Activated naive CD4-positive, alpha-beta T cell treated with anti-CD3 and anti-CD28 coated beads, Interleukin-2, amount 50 U/mL, for 72 hours (primary cell): ENCODE results near the gene ZBTB18. TPM values are rescaled to one million over a fixed set of nuclear protein-coding genes. Genes with fewer than 3 reads are reported as not detected.

Experiments
- ATAC-seq, 2 donors: fragments of 150-1000 bp; cut with Tn5 transposase; 2 replicates each; pipeline ENCODE4 v1.10.0; 2021; ENCODE audit warnings: mild to moderate bottlenecking in 2 of 2, moderate library complexity in 2 of 2
- DNase-seq, 2 donors: peaks; one replicate each; pipeline ENCODE4 v3.0.0; 2021 to 2022; ENCODE audit warnings: low spot score in 2 of 2
- H3K27ac Mint-ChIP-seq, 2 donors: one replicate each; pipeline ENCODE4 v1.8.0; 2022; ENCODE audit warnings: mild to moderate bottlenecking in 2 of 2, mixed read lengths in 2 of 2
- H3K36me3 Mint-ChIP-seq, 2 donors: one replicate each; pipeline ENCODE4 v1.8.0; 2022; ENCODE audit warnings: mixed read lengths in 2 of 2
- H3K9me3 Mint-ChIP-seq, 2 donors: one replicate each; pipeline ENCODE4 v1.8.0; 2022; ENCODE audit warnings: mixed read lengths in 2 of 2
- total RNA-seq, 2 donors: library from RNA; stranded (reverse); gene quantifications; one replicate each; pipeline ENCODE4 v1.2.3, GENCODE V29; 2022

The ZBTB18 gene
- total RNA-seq, 2 donors from 2014 or later, result 5.2 to 17.4 TPM

- DNase-seq (no peak), ATAC-seq (no peak)
- Mint-ChIP-seq H3K9me3 (peaks cover 0 to 8% of the 10 kb centered on the region in 2 donors), H3K27ac (no peak overlapping the region), H3K36me3 (no peaks in the 10 kb centered on the region)
Measured at GRCh38 chr1:244090645-244091044, 39.6 kb downstream of the ZBTB18 start.

GRCh38 chr1:244092293-244092963 lies 41.3 kb downstream of the ZBTB18 start:
- ATAC-seq (no peak), DNase-seq (no peak)
- no peaks in the 10 kb centered on the region for H3K9me3 Mint-ChIP-seq
- H3K36me3 Mint-ChIP-seq, result no peaks in the 10 kb centered on the region
- no peak overlapping the region for H3K27ac Mint-ChIP-seq

GRCh38 chr1:244092964-244093638 lies 42.0 kb downstream of the ZBTB18 start:
- Mint-ChIP-seq H3K9me3 (no peaks in the 10 kb centered on the region), H3K36me3 (no peaks in the 10 kb centered on the region), H3K27ac (no peak overlapping the region)
- DNase-seq (no peak), ATAC-seq (no peak)

GRCh38 chr1:244094880-244095528 lies 43.9 kb downstream of the ZBTB18 start:
- no peak overlapping the region for H3K27ac Mint-ChIP-seq
- H3K36me3 Mint-ChIP-seq, result no peaks in the 10 kb centered on the region
- ATAC-seq (no peak), DNase-seq (no peak)
- no peaks in the 10 kb centered on the region for H3K9me3 Mint-ChIP-seq

GRCh38 chr1:244095529-244095911 lies 44.4 kb downstream of the ZBTB18 start:
- no peaks in the 10 kb centered on the region for H3K36me3 Mint-ChIP-seq
- H3K9me3 Mint-ChIP-seq, result no peaks in the 10 kb centered on the region
- ATAC-seq (no peak), DNase-seq (no peak)
- no peak overlapping the region for H3K27ac Mint-ChIP-seq

- Mint-ChIP-seq H3K27ac (no peak overlapping the region), H3K36me3 (no peaks in the 10 kb centered on the region), H3K9me3 (no peaks in the 10 kb centered on the region)
- ATAC-seq, result no peak
- no peak for DNase-seq
Measured at GRCh38 chr1:244096066-244096610, 45.1 kb downstream of the ZBTB18 start.

GRCh38 chr1:244096691-244097090 lies 45.6 kb downstream of the ZBTB18 start:
- ATAC-seq (no peak), DNase-seq (no peak)
- Mint-ChIP-seq H3K27ac (no peak overlapping the region), H3K36me3 (no peaks in the 10 kb centered on the region), H3K9me3 (no peaks in the 10 kb centered on the region)

- ATAC-seq (no peak), DNase-seq (no peak)
- Mint-ChIP-seq H3K36me3 (no peaks in the 10 kb centered on the region), H3K9me3 (no peaks in the 10 kb centered on the region), H3K27ac (no peak overlapping the region)
Measured at GRCh38 chr1:244097523-244098405, 46.7 kb downstream of the ZBTB18 start.

GRCh38 chr1:244099258-244099930 lies 48.3 kb downstream of the ZBTB18 start:
- H3K27ac Mint-ChIP-seq, result peak overlapping the region in 1 of 2 donors; percentile 27
- no peaks in the 10 kb centered on the region for H3K9me3 Mint-ChIP-seq
- no peak for ATAC-seq
- no peaks in the 10 kb centered on the region for H3K36me3 Mint-ChIP-seq
- no peak for DNase-seq

GRCh38 chr1:244100276-244100675 lies 49.2 kb downstream of the ZBTB18 start:
- no peak for DNase-seq
- Mint-ChIP-seq H3K27ac (no peak overlapping the region), H3K36me3 (no peaks in the 10 kb centered on the region), H3K9me3 (no peaks in the 10 kb centered on the region)
- ATAC-seq, result no peak

- H3K9me3 Mint-ChIP-seq, result no peaks in the 10 kb centered on the region
- peak in 1 of 2 donors; percentile 48 for ATAC-seq
- no peaks in the 10 kb centered on the region for H3K36me3 Mint-ChIP-seq
- H3K27ac Mint-ChIP-seq, result no peak overlapping the region
- DNase-seq, result no peak
Measured at GRCh38 chr1:244100704-244101453, 49.8 kb downstream of the ZBTB18 start.

GRCh38 chr1:244102046-244102445 lies 51.0 kb downstream of the ZBTB18 start:
- H3K9me3 Mint-ChIP-seq, result no peaks in the 10 kb centered on the region
- no peak overlapping the region for H3K27ac Mint-ChIP-seq
- no peaks in the 10 kb centered on the region for H3K36me3 Mint-ChIP-seq
- ATAC-seq (no peak), DNase-seq (no peak)

- no peak overlapping the region for H3K27ac Mint-ChIP-seq
- no peaks in the 10 kb centered on the region for H3K36me3 Mint-ChIP-seq
- ATAC-seq (no peak), DNase-seq (no peak)
- no peaks in the 10 kb centered on the region for H3K9me3 Mint-ChIP-seq
Measured at GRCh38 chr1:244102468-244102867, 51.4 kb downstream of the ZBTB18 start.

GRCh38 chr1:244104309-244105060 lies 53.4 kb downstream of the ZBTB18 start:
- no peaks in the 10 kb centered on the region for H3K36me3 Mint-ChIP-seq
- ATAC-seq (no peak), DNase-seq (no peak)
- H3K9me3 Mint-ChIP-seq, result no peaks in the 10 kb centered on the region
- no peak overlapping the region for H3K27ac Mint-ChIP-seq

GRCh38 chr1:244106176-244106575 lies 55.1 kb downstream of the ZBTB18 start:
- no peaks in the 10 kb centered on the region for H3K9me3 Mint-ChIP-seq
- DNase-seq (no peak), ATAC-seq (no peak)
- no peak overlapping the region for H3K27ac Mint-ChIP-seq
- H3K36me3 Mint-ChIP-seq, result no peaks in the 10 kb centered on the region
